ENCODE results near the gene TNIP2.
"Not testable (repeated sequence)": the region's sequence is repeated elsewhere in the genome, so short reads cannot be mapped to it uniquely, and the experiment has no call there.

Gene TNIP2

DNA sequence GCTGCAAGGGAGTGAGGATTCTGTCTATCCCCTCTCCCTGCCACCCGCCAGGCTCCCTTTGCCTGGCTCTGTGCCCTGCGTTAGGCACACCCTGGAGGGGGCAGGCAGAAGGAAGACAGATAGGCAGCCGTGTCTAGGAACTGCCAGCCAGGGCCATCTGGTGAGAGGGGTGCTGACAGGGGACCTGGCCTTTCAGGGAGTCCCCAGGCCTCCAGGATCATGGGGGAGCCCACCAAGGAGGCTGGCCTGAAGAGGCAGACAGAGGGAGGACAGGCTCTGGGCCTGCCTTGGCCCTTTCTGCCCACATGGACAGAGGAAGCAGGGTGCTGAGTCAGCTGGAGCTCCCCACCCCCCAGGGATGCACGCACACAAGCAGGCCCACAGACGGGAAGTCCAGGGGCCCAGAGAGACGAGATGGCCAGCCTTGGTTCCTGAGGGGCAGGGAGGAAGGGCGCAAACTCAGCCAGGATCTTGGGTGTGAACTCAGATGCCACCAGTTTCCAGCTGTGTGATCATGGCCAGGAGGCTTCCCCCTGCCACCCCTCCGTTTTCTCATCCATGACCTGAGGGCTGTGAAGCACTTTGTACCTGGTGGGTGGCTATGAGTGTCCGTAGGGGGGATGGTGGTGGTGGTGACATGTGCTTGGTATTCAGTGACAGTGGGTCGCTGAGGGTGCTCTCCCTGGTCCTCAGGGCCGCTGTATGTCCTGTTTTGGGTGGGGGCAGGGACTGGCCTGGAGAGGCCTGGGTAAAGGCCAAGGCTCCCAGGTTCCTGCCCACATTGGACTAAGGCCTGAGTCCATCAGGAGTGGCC is 38.6 kb upstream of the TNIP2 start:
- DNase-seq (ENCODE audit: low read depth, low spot score), result no peak

DNA sequence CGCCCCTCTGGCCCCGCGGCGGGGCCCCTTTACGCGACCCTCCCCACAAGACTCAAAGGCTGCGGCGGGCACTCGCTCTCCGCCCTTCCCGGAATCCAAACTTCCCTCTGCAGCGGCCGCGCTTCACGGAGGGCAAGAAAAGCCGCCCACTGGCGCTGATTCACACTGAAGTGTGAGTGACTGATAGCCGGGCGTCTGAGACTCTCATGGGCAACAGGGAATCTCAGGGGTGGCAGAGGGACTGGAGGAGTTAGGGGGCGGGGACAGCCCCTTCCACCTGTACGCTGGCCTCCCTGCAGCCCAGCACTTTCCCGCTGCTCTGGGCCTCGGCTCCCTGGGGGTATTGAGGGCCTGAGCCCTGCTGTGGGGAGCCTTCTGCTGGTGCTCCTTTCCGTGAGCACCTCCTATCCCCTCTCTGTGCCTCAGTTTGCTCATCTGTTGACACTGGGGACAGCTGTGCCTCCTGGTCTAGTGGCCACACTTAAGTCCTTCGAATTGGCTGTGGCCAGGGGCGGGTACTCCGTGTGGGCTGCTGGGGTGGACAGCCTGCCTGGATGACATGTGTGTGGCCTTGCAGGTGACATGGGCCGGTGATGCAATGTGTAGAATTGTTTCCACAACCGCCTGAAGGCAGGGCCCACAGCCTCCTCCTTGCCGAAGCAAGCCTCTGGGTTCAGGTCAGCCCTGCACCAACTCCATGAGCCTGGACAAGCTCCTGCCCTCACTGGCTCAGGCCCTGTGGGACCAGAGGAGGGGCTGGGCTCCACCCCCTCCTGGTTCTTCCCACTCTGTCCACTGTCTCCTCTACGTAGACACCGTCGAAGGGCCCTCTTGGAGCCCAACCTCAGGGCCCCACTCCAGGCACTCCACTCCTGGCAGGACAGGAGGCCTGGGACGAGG is 37.7 kb upstream of the TNIP2 start:
- no peak for DNase-seq (ENCODE audit: low read depth, low spot score)

DNA sequence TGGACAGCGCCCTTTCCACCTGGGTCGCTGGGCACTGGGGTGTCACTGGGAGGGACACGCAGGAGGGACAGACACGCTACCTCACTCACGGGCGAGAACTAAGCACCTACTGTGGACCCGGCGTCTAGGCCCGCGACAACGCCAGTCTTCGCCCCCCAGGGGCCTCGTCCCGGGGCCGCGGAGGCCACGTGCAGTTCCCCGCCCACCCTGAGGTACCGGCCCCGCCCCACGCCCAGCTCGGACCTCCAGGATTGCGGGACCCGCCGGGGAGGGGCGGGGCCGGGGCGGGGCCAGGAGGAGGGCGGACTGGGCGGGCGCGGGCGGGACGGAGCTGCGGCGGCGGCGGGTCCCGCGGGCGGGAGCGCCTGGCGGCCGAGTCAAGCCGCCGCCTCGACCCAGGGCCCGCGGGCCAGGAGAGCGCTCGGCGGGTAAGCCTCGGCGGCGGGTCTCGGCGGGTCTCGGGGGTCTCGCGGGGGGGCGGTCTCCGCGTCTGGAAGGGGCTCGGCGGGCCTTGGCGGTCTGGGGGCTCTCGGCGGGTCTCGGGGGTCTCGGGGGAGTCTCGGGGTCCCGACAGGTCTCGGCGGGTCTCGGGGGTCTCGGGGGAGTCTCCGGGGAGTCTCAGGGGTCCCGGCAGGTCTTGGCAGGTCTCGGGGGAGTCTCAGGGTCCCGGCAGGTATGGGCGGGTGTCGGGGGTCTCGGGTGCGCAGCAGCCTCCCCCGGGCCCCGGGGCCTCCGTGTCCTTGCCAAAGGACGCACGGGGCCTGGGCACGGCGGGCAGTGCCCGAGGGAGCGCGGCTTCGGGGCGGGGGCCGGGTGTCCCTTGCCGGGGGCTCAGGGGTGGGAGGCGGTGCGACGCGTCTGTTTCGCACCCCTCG is 36.8 kb upstream of the TNIP2 start, which contains the start of gene SH3BP2:
Gene SH3BP2, plus strand, starts transcription at position 375 of the 875 bp plus-strand sequence. CDS start 27,533 bp downstream, outside the sequence.
- no peak for DNase-seq (ENCODE audit: low read depth, low spot score)

DNA sequence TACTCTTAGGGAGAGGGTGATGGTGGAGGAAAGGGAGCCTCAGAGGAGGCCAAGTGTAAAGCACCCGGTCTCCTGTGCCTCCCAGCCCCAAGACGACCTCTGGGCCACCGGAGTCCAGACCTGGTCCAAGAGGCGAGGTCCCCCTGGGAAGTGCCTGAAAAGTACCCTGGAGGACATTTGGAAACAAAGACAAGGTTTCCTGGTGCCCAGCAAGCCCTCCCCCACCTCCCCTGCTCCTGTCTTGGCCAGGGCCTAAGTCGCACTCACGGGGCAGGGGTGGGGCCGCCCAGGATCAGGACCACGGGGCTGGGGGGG is 36.2 kb upstream of the TNIP2 start:
- DNase-seq (ENCODE audit: low read depth, low spot score), result no peak

DNA sequence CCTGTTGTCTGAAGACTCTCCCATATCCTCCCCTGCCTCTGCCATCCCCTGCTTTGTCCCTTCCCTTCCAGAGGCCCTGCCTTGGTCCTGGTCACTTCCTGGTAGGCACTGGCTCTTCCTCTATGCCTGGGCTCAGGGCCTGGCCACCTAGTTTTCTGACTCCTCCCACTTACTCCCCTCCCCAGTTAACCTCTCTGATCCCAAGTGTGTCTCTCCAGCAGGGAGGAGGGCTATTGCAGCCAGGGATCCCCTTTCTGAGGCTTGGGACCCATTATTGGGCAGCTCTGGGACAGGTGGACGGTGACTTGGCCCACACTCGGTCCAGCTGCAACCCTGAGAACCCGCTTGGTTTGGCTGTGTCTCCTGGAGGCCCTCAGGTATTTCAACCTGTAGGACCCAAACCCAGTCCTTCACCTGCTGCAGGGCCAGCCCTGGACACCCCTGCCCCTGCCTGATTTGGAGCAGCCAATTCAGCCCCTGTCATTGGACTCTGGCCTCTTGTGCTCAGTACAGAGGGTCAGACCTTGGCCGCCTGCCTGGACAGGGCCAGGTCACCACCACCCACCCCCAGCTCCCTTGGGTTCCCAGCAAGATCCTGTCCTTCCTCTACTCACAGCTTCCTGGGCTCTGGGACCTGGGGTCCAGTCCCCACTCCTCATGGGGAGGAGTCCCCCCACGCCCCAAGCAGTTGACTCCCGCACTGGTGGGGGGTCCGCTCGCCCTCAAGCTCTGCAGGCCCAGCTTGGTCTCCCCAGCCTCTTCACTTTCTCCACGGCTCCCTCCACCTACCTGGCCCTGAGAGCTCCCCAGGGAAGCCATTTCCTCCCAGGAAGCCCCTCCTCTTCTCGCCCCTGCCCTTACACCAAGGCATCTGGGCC is 35.6 kb upstream of the TNIP2 start:
- DNase-seq (ENCODE audit: low read depth, low spot score), result no peak

DNA sequence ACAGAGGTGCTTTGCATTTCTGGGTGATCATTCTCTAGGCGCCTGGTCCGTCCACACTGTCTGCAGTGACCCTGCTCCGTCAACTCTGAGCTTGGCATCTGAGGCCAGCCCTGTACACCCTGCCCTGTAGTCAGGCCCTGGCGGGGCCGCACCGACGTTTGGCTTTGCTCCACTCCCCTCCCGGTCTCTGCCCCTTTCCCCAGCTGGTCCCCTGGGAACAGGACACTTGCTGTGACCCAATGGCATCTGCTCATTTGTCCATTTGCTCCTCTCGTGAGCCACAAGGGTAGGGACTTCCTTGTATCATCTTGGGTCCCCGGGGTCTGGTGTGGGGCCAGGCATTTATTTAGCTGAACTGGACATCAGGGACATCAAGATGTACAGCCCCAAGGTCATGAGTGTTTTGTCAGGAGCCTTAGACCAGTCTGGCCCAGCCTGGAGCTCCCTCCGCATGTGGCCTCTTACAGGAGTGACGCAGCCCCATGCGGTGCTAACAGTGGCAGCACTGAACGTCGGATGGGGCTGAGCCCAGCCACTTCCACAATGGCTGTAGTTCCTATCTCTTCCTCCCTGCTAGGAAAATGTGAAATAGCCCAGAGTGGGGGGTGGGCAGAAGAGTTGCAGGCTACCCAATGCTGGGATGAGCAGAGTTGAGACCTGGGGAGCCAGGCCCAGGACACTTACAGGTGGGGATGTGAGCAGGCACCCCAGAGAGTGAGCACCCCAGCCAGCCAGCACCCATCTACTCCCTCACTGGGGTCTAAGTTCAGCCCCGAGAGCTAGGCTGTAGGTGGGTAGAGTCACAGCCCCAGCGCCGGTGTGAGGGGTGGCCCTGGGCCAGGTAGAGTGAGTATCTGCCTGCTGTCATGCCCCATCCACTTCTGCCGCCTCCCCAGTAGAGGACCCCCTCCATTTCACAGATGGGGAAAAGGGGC is 34.7 kb upstream of the TNIP2 start:
- DNase-seq (ENCODE audit: low read depth, low spot score), result no peak

DNA sequence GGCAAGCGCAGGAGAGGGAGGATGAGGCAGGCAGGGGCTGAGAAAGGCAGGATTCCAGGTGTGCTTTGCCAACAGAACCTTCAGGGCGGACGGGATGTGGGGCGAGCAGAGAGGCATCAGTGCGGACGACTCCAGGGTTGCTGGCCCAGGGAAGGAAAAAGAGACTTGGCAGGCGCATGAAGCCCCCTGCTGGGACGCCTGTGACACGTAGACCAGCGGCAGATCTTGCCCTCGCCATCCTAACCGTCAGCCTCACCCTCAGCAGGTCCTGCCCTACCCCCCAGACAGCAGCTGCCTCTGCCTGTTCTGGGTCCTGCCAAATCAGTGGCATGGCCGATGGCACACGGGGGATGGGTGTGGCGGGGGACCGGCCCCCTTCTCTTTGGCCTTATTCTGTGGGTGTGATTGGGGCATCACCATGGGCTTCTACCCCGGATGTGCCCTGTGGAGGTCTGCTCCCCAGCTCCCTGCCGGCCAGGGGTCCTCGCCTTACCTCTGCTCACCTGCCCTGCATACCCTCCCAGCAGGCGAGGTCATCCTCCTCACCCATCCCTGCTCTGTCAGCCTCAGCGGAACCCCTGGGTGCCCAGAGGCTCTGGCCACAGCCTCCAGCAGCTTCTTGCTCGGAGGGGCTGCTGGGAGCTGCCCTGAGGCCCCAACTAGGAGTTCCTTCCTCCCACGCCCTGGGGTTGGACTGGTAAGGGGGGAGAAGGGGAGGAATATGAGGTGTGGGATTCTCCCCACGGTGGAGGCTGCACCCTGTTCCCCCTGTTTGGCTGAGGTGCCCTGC is 33.9 kb upstream of the TNIP2 start:
- no peak for DNase-seq (ENCODE audit: low read depth, low spot score)

DNA sequence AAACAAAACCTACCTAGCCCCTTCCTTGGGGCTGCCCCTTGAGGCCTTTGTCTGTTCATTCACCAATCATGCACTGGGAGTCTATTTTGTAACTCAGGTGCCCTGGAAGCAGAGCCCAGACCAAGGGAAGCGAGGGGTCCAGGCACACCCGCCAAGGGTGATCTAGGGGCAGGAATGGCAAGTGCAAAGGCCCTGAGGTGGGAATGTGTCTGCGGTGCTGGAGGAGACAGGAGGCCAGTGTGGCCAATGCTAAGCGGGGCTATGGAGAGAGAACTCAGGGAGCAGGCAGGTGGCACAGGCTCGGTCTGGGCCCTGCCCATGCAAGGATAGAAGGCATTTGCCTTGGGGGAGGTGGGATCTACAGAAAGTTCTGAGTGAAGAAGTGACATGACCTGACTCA is 33.2 kb upstream of the TNIP2 start:
- no peak for DNase-seq (ENCODE audit: low read depth, low spot score)

DNA sequence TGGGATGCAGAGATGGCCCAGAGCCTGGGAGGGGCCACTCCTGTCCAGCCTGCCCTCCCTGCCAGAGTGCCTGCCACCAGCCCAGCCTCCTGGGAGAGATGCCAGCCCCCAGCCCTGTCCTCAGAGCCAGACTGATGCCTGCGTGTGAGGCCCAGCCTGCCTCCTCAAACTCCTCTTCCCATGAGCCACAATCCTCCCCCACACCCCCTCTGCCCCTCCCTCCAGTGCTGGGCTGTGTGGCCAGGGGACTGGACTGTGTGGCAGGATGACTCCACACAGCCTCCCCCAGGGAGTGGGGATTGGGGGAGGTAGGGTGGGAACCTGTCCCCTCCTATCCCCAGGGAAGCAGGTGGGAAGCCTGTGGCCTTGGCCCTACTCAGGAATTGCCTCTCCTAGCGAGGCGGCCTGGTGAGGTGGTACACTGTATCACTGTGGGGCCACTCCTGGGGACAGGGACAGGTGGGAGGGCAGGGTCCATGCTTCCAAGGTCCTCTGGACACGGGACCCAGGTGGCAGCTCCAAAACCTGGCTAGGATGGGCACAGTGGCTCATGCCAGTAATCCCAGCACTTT is 32.5 kb upstream of the TNIP2 start:
- DNase-seq (ENCODE audit: low read depth, low spot score), result no peak

DNA sequence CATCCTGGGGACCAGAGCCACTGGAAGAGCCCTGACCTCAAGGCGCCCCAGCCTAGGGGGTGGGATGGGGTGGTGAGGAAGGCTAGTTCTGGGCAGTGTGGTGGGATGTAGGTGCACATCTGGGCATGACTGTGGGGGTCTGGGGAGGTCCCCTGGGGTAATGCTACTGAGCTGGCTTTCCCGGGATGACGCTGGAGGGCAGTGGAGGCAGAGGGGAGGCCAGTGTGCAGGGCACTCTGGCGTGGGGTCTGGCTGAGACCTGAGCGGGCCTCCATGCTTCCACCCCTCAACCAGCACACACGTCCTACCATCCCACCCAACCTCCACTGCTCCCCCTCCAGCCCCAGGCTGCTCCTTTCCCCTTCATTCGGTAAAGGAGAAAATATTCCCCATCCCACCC is 32.0 kb upstream of the TNIP2 start:
- no peak for DNase-seq (ENCODE audit: low read depth, low spot score)

DNA sequence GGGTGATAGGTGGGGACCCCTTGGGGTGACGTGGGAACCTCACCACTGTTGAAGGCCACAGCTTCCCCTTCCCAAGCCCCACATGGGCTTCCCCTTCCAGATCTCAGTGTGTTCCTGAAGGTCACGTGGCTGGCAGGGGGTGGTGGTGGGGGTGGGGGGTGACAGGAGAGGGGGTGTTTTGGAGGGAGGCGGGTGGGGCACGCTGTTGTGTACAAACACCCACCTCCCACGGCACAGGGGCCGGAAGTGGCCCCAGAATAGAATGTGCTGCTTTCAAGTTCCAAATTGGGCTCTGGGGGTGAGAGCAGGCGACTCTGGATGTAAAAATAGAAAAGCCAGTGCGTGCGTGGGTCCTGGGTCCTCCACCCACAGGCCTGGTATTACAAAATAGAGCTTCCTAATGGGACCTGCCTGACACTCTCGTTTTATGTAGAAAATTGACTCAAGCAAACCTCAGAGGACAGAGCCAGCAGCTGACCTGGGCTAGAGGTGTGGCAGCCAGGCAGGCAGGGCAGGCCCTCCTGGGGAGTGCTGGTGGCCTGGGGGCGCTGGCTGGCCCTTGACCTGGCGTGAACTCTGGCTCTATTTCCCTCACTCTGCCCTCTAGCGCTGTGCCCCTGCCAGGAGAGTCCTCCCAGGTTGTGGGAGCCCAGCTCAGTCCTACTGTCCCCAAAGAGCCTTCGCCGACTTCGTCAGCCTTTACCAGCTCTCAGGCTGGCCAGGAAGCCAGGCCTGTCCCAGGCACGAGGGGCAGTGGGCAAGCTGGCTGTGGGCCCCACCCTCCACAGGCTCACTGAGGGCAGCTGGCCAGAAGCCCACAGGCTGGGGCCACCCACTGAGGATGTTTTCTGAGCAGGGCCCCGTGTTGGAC is 31.3 kb upstream of the TNIP2 start:
- no peak for DNase-seq (ENCODE audit: low read depth, low spot score)

DNA sequence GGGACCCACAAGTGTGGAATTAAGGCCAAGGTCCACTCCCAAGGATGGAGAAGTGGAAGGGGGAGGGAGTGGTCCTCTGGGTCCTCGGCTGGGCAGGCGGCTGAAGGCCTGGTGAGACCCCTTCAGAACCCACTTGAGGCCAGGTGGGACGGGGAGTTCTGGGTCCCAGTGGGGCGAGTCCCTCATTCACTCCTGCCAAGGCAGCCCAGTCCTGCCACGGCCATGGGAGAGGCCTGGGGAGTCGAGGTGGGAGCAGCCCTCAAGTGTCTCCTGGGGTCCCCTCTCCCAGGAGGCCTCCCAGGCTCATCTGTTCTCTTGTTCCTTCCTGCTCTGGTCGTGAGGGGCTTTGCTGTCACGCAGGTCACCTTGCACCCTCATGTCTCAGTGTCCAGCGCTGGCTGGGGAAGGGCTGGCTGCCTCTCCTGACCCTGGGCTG is 30.7 kb upstream of the TNIP2 start:
- no peak for DNase-seq (ENCODE audit: low read depth, low spot score)

DNA sequence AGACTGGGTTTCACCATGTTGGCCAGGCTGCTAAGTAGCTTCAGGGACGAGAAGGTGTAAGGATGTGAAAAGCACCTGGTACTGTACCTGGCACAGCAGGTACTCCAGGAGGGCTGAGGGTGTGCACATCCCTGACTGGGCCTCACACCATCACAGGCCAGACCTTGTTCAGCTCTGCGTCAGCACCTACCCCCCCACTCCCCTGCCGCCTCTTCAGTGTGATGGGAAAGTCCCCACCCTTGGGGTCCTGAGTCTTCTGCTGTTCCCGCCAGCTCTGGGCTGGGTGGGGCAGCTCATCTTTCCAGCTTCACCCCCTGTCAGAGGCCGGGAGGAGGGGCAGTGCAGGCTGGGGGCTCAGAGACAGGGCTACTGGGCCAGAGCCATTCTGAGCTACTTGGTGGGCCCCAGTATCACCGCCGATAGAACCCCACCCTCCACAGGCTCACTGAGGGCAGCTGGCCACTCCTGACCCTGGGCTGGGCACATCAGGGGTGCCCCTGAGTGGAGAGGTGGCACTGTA is 30.1 kb upstream of the TNIP2 start:
- no peak for DNase-seq (ENCODE audit: low read depth, low spot score)

DNA sequence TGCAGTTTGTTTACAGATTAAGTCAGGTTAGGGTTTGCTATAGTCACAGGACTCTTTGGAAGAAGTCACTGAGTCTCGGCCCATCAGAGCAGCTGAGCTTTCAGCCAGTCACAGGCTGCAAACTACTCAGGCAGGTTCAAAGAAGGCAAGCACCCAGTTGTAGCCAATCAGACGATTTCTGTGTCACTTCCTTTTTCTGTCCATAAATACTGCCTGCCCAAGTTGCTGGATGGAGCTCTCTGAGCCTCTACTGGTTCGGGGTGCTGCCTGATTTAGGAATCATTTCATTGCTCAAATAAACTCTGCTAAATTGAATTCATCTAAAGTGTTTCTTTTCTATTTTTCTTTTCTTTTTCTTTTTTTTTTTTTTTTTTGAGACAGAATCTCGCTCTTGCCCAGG is 29.5 kb upstream of the TNIP2 start:
- no peak for DNase-seq (ENCODE audit: low read depth, low spot score)

DNA sequence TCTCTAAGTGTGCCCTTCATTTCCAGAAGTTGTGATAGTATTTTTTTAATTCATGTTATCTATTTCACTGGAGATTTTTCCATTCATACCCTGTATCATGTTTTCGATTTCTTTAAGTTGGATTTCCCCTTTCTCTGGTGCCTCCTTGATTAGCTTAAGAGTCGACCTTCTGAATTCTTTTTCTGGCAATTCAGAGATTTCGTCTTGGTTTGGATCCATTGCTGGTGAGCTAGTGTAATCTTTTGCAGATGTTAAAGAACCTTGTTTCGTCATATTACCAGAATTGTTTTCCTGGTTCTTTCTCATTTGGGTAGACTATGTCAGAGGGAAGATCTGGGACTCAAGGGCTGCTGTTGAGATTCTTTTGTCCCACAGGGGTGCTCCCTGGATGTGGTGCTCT is 27.7 kb upstream of the TNIP2 start:
- DNase-seq (ENCODE audit: low read depth, low spot score), result no peak

DNA sequence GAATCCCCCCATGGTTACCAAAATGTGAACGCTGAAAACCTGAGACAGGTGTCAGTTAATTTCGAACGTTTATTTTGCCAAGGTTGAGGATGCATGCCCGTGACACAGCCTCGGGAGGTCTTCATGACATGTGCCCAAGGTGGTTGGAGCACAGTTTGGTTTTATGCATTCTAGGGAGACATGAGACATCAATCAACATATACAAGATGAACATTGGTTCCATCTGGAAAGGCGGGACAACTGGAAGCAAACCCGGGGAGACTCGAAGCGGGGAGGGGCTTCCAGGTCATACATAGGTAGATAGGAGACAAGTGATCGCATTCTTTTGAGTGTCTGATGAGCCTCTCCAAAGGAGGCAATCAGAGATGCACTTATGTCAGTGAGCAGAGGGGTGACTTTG is 25.8 kb upstream of the TNIP2 start:
- DNase-seq (ENCODE audit: low read depth, low spot score), result no peak

DNA sequence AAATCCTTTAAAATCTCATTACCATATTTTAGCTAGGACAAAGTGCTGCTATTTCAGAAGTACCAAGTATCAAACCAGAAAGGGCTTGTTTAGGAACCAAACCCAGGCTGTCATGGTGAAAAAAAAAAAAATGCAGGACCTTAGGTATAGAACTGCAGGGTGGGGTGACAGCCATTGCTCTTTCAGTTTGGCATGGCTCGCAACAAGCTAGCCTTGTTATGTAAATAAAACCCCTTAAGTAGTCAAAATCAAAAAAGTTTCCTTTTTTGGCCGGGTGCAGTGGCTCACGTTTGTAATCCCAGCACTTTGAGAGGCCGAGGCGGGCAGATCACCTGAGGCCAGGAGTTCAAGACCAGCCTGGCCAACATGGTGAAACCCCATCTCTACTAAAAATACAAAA is 24.5 kb upstream of the TNIP2 start:
- not testable (repeated sequence) for DNase-seq (ENCODE audit: low read depth, low spot score)
